GM21381 (cell line): ENCODE data around the gene BANF1.

Experiments
- ATAC-seq: cut with Tn5 transposase; IDR thresholded peaks from one replicate; pipeline ENCODE4 v1.9.1; 2021; ENCODE audit warnings: mild to moderate bottlenecking, moderate library complexity; ENCODE audit not compliant: unreplicated experiment

BANF1 gene, protein sequence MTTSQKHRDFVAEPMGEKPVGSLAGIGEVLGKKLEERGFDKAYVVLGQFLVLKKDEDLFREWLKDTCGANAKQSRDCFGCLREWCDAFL

GRCh38 chr11:66001942-66002647, at the start of gene BANF1, which contains the start of gene EIF1AD:
BANF1 (plus strand) TSS chr11:66002503; CDS start chr11:66003251, 748 bp downstream.
EIF1AD (minus strand) TSS chr11:66002157; CDS start chr11:66000389, 1,768 bp downstream.
- peak; percentile 65 for ATAC-seq

GRCh38 chr11:65953471-65953870, 48.8 kb upstream of the BANF1 start:
- no peak for ATAC-seq

DNA sequence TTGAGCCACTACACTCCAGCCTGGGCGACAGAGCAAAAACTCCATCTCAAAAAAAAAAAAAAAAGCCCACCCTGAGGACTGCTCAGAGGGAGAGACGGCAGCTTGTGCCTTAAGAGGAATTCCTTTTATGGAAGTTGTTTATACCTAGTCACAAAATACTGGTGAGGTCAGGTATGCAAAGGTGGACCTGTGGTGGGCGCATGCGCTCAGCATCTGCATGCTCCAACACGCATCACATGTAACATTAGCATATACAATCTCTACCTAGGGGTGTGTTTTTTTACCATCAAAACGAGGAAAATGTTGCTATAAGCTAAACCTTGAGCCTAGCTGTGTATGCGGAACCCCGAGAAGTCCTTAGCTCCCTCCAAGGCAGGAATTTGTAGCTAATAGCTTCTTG, 47.5 kb upstream of the BANF1 start:
- ATAC-seq: no peak

DNA sequence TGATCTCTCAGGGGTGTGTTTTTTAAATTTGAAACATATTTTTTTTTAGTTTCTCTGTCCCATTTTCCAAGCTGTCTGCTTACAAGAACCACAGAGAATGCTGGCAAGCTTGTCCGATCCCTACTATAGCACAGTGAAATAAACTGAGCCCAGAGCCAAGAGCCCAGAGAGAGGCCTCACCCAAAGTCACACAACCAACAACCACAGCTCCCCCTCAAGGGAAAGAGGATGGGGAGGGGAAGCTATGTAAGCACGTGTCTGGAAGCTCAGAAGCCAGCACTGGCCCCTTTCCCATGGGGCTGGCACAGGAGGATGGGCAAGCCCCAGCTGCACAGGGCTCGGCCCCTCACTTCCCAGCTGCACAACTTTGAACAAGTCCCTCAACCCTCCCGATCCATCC, 44.0 kb upstream of the BANF1 start:
- ATAC-seq: no peak

GRCh38 chr11:65958774-65959420, 43.4 kb upstream of the BANF1 start:
- no peak for ATAC-seq

GRCh38 chr11:65960824-65961266, 41.5 kb upstream of the BANF1 start:
- ATAC-seq: no peak

DNA sequence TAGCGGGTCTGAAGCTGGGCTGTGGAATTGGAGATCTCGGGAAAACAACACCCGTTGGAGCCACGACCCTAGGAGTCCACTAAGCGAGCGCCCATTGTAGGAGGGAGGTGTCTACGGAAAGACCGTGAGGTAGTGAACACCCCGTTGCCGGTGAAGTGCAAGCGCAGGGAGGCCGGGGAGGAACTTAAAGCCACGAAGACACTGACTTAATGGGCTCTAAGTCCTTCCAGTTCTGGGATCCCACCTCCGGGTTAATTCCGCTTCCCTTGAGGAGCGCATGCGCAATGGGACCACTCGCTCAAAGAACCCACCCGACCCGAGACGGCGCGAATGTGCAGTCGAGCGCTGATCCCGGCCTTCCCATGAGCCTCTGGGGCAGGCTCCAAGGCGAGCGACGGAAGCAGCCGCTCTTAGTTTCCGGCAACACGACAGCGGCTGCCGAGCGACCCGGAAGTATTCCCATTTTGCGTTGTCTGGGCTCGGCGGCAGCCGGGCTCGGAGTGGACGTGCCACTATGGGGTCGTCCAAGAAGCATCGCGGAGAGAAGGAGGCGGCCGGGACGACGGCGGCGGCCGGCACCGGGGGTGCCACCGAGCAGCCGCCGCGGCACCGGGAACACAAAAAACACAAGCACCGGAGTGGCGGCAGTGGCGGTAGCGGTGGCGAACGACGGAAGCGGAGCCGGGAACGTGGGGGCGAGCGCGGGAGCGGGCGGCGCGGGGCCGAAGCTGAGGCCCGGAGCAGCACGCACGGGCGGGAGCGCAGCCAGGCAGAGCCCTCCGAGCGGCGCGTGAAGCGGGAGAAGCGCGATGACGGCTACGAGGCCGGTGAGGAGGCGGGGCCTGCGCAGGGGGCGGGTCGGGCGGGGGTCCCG, 40.8 kb upstream of the BANF1 start, which contains the start of gene SART1:
Gene SART1, plus strand, starts transcription at position 468 of the 874 bp plus-strand sequence. Its CDS starts 47 bp downstream, at position 515.
- peak; percentile 86 for ATAC-seq

DNA sequence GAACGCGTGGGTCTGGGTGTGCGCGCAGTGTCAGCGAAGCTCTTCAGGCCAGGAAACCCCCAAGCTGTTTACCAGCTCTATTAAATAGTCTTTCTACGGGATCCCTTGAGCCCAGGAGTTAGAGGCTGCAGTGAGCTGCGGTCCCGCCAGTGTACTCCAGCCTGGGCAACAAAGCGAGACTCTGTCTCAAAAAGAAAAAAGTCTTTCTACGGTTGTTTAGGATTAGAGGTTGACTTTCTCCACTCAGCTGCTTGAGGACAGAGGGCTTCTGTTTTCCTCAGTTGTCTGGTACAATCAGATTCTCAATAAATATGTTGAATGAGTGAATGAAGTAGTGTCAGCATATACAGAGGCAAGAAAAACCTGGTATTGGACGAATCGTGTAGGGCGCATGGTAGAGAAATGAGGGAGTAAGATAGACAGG, 40.1 kb upstream of the BANF1 start:
- ATAC-seq: no peak

DNA sequence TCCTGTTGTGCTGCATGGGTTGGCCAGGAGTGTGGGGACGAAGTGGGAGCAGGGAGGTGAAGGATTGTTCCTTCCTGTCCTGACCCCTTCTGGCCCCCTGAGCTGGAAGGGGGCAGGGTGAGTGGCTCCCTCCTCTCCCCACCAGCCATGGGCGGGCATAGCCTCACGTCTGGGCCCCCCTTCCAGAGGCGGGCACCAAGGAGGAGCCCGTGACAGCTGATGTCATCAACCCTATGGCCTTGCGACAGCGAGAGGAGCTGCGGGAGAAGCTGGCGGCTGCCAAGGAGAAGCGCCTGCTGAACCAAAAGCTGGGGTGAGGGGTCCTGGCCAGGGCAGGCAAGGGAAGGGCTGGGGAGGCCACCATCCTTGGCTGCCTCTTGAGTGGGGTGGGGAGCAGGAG, 37.4 kb upstream of the BANF1 start:
- ATAC-seq: no peak

DNA sequence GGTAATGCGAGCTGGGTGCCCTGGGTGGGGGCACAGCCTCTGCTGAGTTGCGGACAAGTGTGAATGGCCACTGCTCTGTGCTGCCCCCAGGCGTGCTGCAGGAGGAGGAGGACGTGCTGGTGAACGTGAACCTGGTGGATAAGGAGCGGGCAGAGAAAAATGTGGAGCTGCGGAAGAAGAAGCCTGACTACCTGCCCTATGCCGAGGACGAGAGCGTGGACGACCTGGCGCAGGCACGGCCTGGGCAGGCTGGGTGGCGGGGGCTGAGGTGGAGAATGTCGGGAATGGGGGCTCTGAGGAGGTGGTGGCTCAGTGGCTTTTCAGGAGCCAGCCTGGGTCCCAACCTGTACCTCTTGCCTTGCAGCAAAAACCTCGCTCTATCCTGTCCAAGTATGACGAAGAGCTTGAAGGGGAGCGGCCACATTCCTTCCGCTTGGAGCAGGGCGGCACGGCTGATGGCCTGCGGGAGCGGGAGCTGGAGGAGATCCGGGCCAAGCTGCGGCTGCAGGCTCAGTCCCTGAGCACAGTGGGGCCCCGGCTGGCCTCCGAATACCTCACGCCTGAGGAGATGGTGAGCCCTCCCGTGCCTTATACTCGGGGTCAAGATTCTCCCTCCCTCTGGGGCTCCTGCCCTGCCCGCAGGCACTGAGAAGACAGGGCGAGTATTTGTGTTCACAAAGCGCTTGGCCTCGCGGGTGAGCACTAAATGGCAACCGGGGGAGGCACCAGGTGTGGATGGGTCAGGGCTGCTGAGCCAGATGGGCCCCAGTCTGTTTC, 36.1 kb upstream of the BANF1 start:
- ATAC-seq: no peak

DNA sequence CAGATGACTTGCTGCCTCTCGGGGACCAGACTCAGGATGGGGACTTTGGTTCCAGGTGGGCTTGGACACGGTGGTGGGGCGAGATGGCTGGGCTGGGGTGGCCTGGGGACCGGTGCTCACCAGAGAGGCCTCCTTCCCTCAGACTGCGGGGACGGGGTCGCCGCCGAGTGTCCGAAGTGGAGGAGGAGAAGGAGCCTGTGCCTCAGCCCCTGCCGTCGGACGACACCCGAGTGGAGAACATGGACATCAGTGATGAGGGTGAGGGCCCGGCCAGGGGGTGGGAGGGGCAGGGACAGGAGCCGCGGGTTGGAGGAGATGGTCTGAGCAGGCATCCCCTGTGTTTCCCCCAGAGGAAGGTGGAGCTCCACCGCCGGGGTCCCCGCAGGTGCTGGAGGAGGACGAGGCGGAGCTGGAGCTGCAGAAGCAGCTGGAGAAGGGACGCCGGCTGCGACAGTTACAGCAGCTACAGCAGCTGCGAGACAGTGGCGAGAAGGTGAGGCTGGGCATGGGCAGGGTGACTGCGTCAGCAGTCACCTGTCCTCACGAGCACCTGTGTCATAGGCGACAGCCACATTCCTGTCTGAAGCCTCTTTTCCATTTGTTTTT, 34.9 kb upstream of the BANF1 start:
- no peak for ATAC-seq

DNA sequence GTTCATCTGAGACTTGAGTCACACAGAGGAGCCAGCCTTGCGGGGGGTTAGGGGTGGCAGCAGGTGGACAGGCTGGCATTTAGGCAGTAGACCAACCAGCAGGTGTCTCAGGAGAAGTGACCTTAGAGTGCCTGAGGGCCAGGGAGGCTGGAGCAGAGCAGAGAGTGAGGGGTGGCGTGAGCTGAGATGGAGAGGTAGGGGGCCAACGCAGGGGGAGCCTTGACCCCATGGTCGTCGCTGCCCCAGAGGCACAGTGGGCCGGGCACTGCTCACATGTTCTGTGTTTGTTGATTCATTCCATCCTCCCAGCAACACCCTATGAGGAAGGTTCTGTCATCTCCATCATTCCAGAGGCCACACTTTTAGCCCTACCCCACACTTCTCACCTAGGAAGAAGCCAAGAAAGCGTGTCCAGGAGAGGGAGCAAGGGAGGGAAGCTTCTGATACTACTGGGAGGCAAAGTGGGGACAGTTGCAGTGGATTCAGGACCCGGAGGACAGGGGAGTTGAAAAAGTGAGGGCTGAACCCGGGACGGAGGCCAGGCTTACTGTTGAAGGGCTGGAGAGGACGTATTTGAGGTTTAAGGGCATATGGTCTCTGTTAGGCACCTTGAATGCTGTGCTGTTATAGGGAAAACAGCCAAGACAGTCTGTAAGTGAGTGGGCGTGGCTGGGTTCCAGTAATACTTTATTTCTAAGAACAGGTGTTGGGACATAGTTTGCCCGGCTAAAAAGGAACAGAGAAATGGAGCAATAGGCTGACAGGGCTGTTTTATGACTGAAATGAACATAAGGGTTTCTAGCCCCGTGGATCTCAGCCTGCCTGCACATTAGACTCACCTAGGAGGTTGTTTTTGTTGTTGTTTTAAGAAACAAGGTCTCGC, 33.5 kb upstream of the BANF1 start:
- no peak for ATAC-seq

DNA sequence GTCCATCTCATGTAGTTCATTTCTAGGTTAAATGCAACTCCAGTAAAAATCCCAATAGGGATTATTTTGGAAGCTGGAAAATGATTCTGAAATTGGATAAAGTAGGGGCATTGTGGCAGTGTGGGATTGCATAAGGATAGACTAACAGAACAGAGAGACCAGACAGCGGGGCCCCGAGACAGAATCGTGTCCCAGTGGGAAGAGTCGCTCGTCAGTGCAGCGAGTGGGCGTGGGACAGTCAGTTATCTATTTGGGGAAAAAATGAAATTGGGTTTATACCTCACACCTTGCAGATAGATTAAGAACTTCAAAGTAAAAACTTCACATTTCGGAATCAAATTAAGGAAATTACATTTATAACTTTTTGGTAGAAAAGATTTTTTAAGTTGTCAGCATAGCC, 30.2 kb upstream of the BANF1 start:
- no peak for ATAC-seq

GRCh38 chr11:65973439-65974110, 28.7 kb upstream of the BANF1 start:
- ATAC-seq: no peak

GRCh38 chr11:65975771-65976170, 26.5 kb upstream of the BANF1 start:
- ATAC-seq: no peak

DNA sequence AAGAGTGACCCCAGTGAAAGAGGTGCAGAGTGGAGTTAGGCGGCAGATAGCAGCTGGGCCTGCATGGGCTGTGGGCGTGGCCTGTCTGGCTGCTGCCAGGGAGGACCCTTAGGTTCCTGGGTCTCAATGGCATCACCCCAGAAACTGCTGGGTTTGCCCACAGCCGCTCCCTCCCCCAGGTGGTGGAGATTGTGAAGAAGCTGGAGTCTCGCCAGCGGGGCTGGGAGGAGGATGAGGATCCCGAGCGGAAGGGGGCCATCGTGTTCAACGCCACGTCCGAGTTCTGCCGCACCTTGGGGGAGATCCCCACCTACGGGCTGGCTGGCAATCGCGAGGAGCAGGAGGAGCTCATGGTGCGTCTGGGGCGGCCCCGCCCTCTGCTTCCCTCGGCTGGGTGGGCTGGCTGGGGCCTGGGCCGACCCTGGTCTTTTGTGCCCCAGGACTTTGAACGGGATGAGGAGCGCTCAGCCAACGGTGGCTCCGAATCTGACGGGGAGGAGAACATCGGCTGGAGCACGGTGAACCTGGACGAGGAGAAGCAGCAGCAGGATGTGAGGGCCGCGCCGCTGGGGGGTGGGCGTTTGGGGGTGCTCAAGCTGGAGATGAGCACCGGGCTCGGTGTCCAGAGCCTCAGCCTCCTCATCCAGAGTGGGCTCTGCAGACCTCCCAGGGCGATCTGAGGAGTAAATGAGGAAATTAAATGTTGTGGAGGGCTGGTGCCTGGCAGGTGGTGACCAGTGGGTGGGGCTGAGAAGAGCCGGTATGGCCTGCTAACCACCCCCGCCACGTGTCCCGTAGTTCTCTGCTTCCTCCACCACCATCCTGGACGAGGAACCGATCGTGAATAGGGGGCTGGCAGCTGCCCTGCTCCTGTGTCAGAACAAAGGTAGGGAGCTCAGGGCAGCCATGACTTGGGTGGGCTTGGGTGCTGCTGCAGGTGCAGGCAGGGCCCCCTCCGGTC, 25.8 kb upstream of the BANF1 start:
- no peak for ATAC-seq
